ENCODE data around the gene FOXK1.

GRCh38 chr7:4742051-4742573, 60.0 kb downstream of the FOXK1 start:
- TF ChIP-seq EP300 (IDR thresholded peaks at IDR 0.05): no peak
- no peak for TF ChIP-seq CTCF (IDR thresholded peaks at IDR 0.05)
- TF ChIP-seq POLR2AphosphoS5 (IDR thresholded peaks at IDR 0.05): no peak

Measured in sigmoid colon (tissue), 4 donors.